Suprapubic skin (tissue), 4 donors: Measurements from ENCODE around the gene DNAH3. TPM values are rescaled to one million over a fixed set of nuclear protein-coding genes. Genes with fewer than 3 reads are reported as not detected.

Experiments
- DNase-seq, 2 donors: peaks; one replicate each; pipeline ENCODE4 v3.0.0-alpha.2; 2019; ENCODE audit warnings: low spot score in 2 of 2
- H3K27ac ChIP-seq: fragments of 200-600 bp; sonication (generic); one replicate; pipeline ENCODE4 v1.5.1; 2019
- H3K27me3 ChIP-seq: fragments of 200-600 bp; sonication (generic); one replicate; pipeline ENCODE4 v1.5.1; 2019
- H3K36me3 ChIP-seq: fragments of 200-600 bp; sonication (generic); one replicate; pipeline ENCODE4 v1.5.1; 2019
- H3K4me1 ChIP-seq: fragments of 200-600 bp; sonication (generic); one replicate; pipeline ENCODE4 v1.5.1; 2019
- H3K4me3 ChIP-seq: fragments of 200-600 bp; sonication (generic); one replicate; pipeline ENCODE4 v1.5.1; 2019; ENCODE audit warnings: mild to moderate bottlenecking
- H3K9me3 ChIP-seq: fragments of 200-600 bp; sonication (generic); one replicate; pipeline ENCODE4 v1.5.1; 2019
- CTCF ChIP-seq, 2 donors: fragments of 200-600 bp in 1 of 2; fragments of 450-650 bp in 1 of 2; sonication (generic) in 1 of 2; IDR thresholded peaks; one replicate each; pipeline ENCODE4 v1.5.1; 2016 to 2019; ENCODE audit warnings: antibody characterized with exemption in 2 of 2, mild to moderate bottlenecking in 1 of 2, moderate library complexity in 1 of 2
- EP300 ChIP-seq: sonication (generic); formaldehyde crosslinking; IDR thresholded peaks from one replicate; pipeline ENCODE4 v1.6.1; 2017; ENCODE audit warnings: antibody characterized with exemption
- POLR2A ChIP-seq, 2 donors: fragments of 450-650 bp; IDR thresholded peaks; one replicate each; pipeline ENCODE4 v1.6.1; 2017; ENCODE audit warnings: antibody characterized with exemption in 2 of 2, mild to moderate bottlenecking in 2 of 2, moderate library complexity in 2 of 2
- POLR2AphosphoS5 ChIP-seq, 3 donors: sonication (generic); formaldehyde crosslinking; IDR thresholded peaks; one replicate each; pipeline ENCODE4 v1.6.1; 2017; ENCODE audit warnings: antibody characterized with exemption in 3 of 3
- WGBS: methylation state at CpG from one replicate; pipeline ENCODE4 v1.1.5; 2018; 5-methylcytosine and 5-hydroxymethylcytosine counted together
- total RNA-seq, 4 donors: library from RNA; depleted of rRNA; stranded (reverse); fragments of >200 nt; gene quantifications; one replicate each; pipeline ENCODE4 v1.1.0, GENCODE V29; 2016

DNAH3 gene
- total RNA-seq, 4 donors from 2014 or later = 1.0 to 4.0 (median 1.6) TPM

GRCh38 chr16:20903899-20904506, 246.6 kb downstream of the DNAH3 start:
- no peaks in the 10 kb centered on the region for H3K36me3 ChIP-seq
- H3K4me3 ChIP-seq = no peak overlapping the region
- no peaks in the 10 kb centered on the region for H3K27me3 ChIP-seq
- DNase-seq = no peak
- H3K4me1 ChIP-seq = peaks cover 73% of the 10 kb centered on the region
- H3K27ac ChIP-seq = peak overlapping the region; percentile 87
- TF ChIP-seq POLR2A (IDR thresholded peaks at IDR 0.05) (no peak), POLR2AphosphoS5 (IDR thresholded peaks at IDR 0.05) (no peak), EP300 (no peak)
- 41% methylated on average over 5 of the region's 5 CpGs for WGBS
- H3K9me3 ChIP-seq = no peaks in the 10 kb centered on the region

GRCh38 chr16:20903116-20903898, 247.3 kb downstream of the DNAH3 start:
- Histone ChIP-seq H3K36me3 (no peaks in the 10 kb centered on the region), H3K27me3 (no peaks in the 10 kb centered on the region), H3K9me3 (no peaks in the 10 kb centered on the region), H3K4me3 (no peak overlapping the region), H3K4me1 (peaks cover 80% of the 10 kb centered on the region), H3K27ac (peak overlapping the region; percentile 87)
- WGBS = 88% methylated on average over 5 of the region's 5 CpGs
- no peak for DNase-seq
- TF ChIP-seq CTCF (IDR thresholded peaks at IDR 0.05) (no peak), EP300 (no peak), POLR2A (IDR thresholded peaks at IDR 0.05) (no peak), POLR2AphosphoS5 (IDR thresholded peaks at IDR 0.05) (no peak)

- 65% methylated on average over 6 of the region's 6 CpGs for WGBS
- DNase-seq = no peak
- Histone ChIP-seq H3K9me3 (no peaks in the 10 kb centered on the region), H3K27ac (peak overlapping the region; percentile 97), H3K27me3 (no peaks in the 10 kb centered on the region), H3K36me3 (no peaks in the 10 kb centered on the region), H3K4me3 (peak overlapping the region; percentile 61), H3K4me1 (peaks cover 85% of the 10 kb centered on the region)
- TF ChIP-seq CTCF (IDR thresholded peaks at IDR 0.05) = no peak
- no peak for TF ChIP-seq POLR2A (IDR thresholded peaks at IDR 0.05)
- TF ChIP-seq EP300 = no peak
- no peak for TF ChIP-seq POLR2AphosphoS5 (IDR thresholded peaks at IDR 0.05)
These were observed 248.2 kb downstream of the DNAH3 start for GRCh38 chr16:20902426-20902825.

- no peaks in the 10 kb centered on the region for H3K27me3 ChIP-seq
- H3K4me1 ChIP-seq = peaks cover 78% of the 10 kb centered on the region
- peak; percentile 81 to 84 for DNase-seq
- H3K36me3 ChIP-seq = peaks cover under 1% of the 10 kb centered on the region
- TF ChIP-seq POLR2AphosphoS5 (IDR thresholded peaks at IDR 0.05) = no peak
- TF ChIP-seq EP300 = no peak
- no peak for TF ChIP-seq CTCF (IDR thresholded peaks at IDR 0.05)
- TF ChIP-seq POLR2A (IDR thresholded peaks at IDR 0.05) = no peak
- peak overlapping the region; percentile 97 for H3K27ac ChIP-seq
- no peaks in the 10 kb centered on the region for H3K9me3 ChIP-seq
- H3K4me3 ChIP-seq = peak overlapping the region; percentile 61
- 22% methylated on average over 27 of the region's 27 CpGs for WGBS
These were observed 249.1 kb downstream of the DNAH3 start for GRCh38 chr16:20901436-20902112.

- H3K36me3 ChIP-seq = peaks cover 6% of the 10 kb centered on the region
- H3K27me3 ChIP-seq = no peaks in the 10 kb centered on the region
- peak overlapping the region; percentile 61 for H3K4me3 ChIP-seq
- TF ChIP-seq EP300 (no peak), POLR2A (IDR thresholded peaks at IDR 0.05) (no peak), CTCF (IDR thresholded peaks at IDR 0.05) (no peak), POLR2AphosphoS5 (IDR thresholded peaks at IDR 0.05) (no peak)
- H3K4me1 ChIP-seq = peaks cover 72% of the 10 kb centered on the region
- DNase-seq = no peak
- H3K9me3 ChIP-seq = no peaks in the 10 kb centered on the region
- 3% methylated on average over 12 of the region's 20 CpGs for WGBS
- peak overlapping the region; percentile 97 for H3K27ac ChIP-seq
These were observed 249.6 kb downstream of the DNAH3 start for GRCh38 chr16:20901068-20901435.
